ENCODE results near the gene SMIM36. TPM values are rescaled to one million over a fixed set of nuclear protein-coding genes. Genes with fewer than 3 reads are reported as not detected.

The SMIM36 gene
- total and polyA plus RNA-seq, 2 of the 8 experiments (the other 6 are each of a cell fraction or from before 2014, with no cell fraction given), result not detected

GRCh38 chr17:55434721-55435120 is 76.5 kb downstream of the SMIM36 start:
- no peak overlapping the region for H3K9ac ChIP-seq (replicated peaks in 1 of 4; ENCODE audit: extremely low read depth in 1 of 4, low read depth in 3 of 4, low read length in 3 of 4)
- H3K79me2 ChIP-seq (ENCODE audit: control insufficient read depth in 1 of 2, insufficient read depth in 2 of 2, low read length in 2 of 2), result no peaks in the 10 kb centered on the region
- no peaks in the 10 kb centered on the region for H3K4me1 ChIP-seq (replicated peaks in 1 of 4; ENCODE audit: control insufficient read depth in 3 of 4, insufficient read depth in 4 of 4, low read length in 3 of 4)
- H3K36me3 ChIP-seq (ENCODE audit: control insufficient read depth in 2 of 4, insufficient read depth in 4 of 4, low read length in 3 of 4), result no peaks in the 10 kb centered on the region
- no peaks in the 10 kb centered on the region for H3K9me3 ChIP-seq (ENCODE audit: insufficient read depth in 2 of 2, low read depth in 1 of 2, low read length in 1 of 2)
- no peak overlapping the region for H4K8ac ChIP-seq (ENCODE audit: extremely low read depth, insufficient read depth, low read length)
- H3K23ac ChIP-seq (ENCODE audit: insufficient read length), result no peak overlapping the region
- H3K14ac ChIP-seq (ENCODE audit: insufficient read length), result no peak overlapping the region
- no peak overlapping the region for H3K18ac ChIP-seq (ENCODE audit: extremely low read depth, low read length)
- no peak overlapping the region for H2BK20ac ChIP-seq (ENCODE audit: low read length)
- H2BK120ac ChIP-seq (replicated peaks; ENCODE audit: low read depth, low read length), result no peak overlapping the region
- H4K20me1 ChIP-seq (replicated peaks in 1 of 2; ENCODE audit: control insufficient read depth in 1 of 2, insufficient read depth in 2 of 2, low read length in 2 of 2), result no peaks in the 10 kb centered on the region
- H3K4ac ChIP-seq (replicated peaks; ENCODE audit: insufficient read length, low read depth, low read length), result no peak overlapping the region
- H2BK15ac ChIP-seq (ENCODE audit: low read length), result no peak overlapping the region
- no peak overlapping the region for H2BK12ac ChIP-seq (ENCODE audit: low read depth, low read length)
- H2AFZ ChIP-seq (ENCODE audit: low read length), result no peak overlapping the region
- CTCF ChIA-PET (ENCODE audit: partially characterized antibody), result interaction anchor here (1.0 kb wide), 1 partner anchor 14 kb away, joined by 3 read pairs; no protein-coding TSS in a partner anchor
- H3K4me2 ChIP-seq (ENCODE audit: insufficient read depth in 1 of 2, low read depth in 2 of 2, low read length in 2 of 2), result no peak overlapping the region
- DNase-seq (ENCODE audit: low read depth in 1 of 2, low spot score in 2 of 2) (no peak), FAIRE-seq (no peak)
- no peaks in the 10 kb centered on the region for H3K27me3 ChIP-seq (replicated peaks in 1 of 4; ENCODE audit: control insufficient read depth in 3 of 4, extremely low read depth in 1 of 4, insufficient read depth in 3 of 4, low read length in 3 of 4)
- 88% methylated on average over 1 of the region's 1 CpG; no CpG with 5 or more reads in 1 of the 2 experiments for WGBS, 2 experiments (ENCODE audit: extremely low coverage in 1 of 2, insufficient coverage in 1 of 2, insufficient read length in 1 of 2, insufficient replicate concordance in 2 of 2, low coverage in 1 of 2, low lambda C conversion rate in 2 of 2, missing lambda C conversion rate in 1 of 2)
- H3K23me2 ChIP-seq (ENCODE audit: low read depth, low read length), result no peaks in the 10 kb centered on the region
- no peak overlapping the region for H2BK5ac ChIP-seq (ENCODE audit: low read depth, low read length)
- H3K56ac ChIP-seq (replicated peaks; ENCODE audit: insufficient read length, low read depth, low read length), result no peak overlapping the region
- no peak overlapping the region for H4K5ac ChIP-seq (ENCODE audit: insufficient read length, low read depth, low read length)
- H2AK5ac ChIP-seq (ENCODE audit: low read depth, low read length), result no peak overlapping the region
- no peak overlapping the region for H3K4me3 ChIP-seq (ENCODE audit: extremely low read depth in 1 of 4, insufficient read depth in 2 of 4, low read depth in 3 of 4, low read length in 4 of 4)
- H3K27ac ChIP-seq (ENCODE audit: low read depth, low read length), result no peak overlapping the region
- no peaks in the 10 kb centered on the region for H3K79me1 ChIP-seq (ENCODE audit: low read depth, low read length)
- no peak overlapping the region for H4K91ac ChIP-seq (replicated peaks; ENCODE audit: insufficient read length, low read length)
- POLR2A ChIA-PET (ENCODE audit: partially characterized antibody), result no interaction called here
- TF ChIP-seq, protein P1, sequence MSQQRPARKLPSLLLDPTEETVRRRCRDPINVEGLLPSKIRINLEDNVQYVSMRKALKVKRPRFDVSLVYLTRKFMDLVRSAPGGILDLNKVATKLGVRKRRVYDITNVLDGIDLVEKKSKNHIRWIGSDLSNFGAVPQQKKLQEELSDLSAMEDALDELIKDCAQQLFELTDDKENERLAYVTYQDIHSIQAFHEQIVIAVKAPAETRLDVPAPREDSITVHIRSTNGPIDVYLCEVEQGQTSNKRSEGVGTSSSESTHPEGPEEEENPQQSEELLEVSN (IDR thresholded peaks at IDR 0.05), result no peak
- no peak for TF ChIP-seq RXRA (IDR thresholded peaks at IDR 0.05; ENCODE audit: insufficient read depth, low read depth, low read length)
- TF ChIP-seq CTCF (IDR thresholded peaks at IDR 0.05; ENCODE audit: control extremely low read depth in 1 of 3, insufficient read depth in 1 of 3, low read depth in 1 of 3, low read length in 3 of 3), result no peak
- no peak for TF ChIP-seq SP1 (IDR thresholded peaks at IDR 0.05; ENCODE audit: low read depth, low read length)
- TF ChIP-seq SP2 (IDR thresholded peaks at IDR 0.05; ENCODE audit: low read length), result no peak
- no peak for TF ChIP-seq YY1 (IDR thresholded peaks at IDR 0.05; ENCODE audit: low read depth, low read length)
- TF ChIP-seq JUN (IDR thresholded peaks at IDR 0.05; ENCODE audit: low read depth, low read length), result no peak
- no peak for TF ChIP-seq RBBP5 (IDR thresholded peaks at IDR 0.05; ENCODE audit: borderline replicate concordance, low read depth, low read length)
- TF ChIP-seq GTF2F1 (IDR thresholded peaks at IDR 0.05; ENCODE audit: borderline replicate concordance, low read depth, low read length), result no peak
- TF ChIP-seq TEAD4 (IDR thresholded peaks at IDR 0.05; ENCODE audit: low read depth, low read length), result no peak
- no peak for TF ChIP-seq HDAC2 (IDR thresholded peaks at IDR 0.05; ENCODE audit: borderline replicate concordance in 1 of 2, low read depth in 2 of 2, low read length in 2 of 2)
- TF ChIP-seq CHD1 (IDR thresholded peaks at IDR 0.05; ENCODE audit: low read depth, low read length), result no peak

Data from H1 (cell line).